Fibroblast of lung (primary cell): ENCODE measurements around the gene EIF4G2. TPM values are rescaled to one million over a fixed set of nuclear protein-coding genes. Genes with fewer than 3 reads are reported as not detected.

Experiments used
- DNase-seq, 2 donors: peaks; one replicate each; pipeline versions ENCODE4 v3.0.0 to v3.0.0-alpha.2; 2010; ENCODE audit warnings: low read depth in 2 of 2
- H2AFZ ChIP-seq: 2 replicates; pipeline ENCODE4 v1.5.1; 2012; ENCODE audit warnings: low read length, control low read depth, inconsistent platforms
- H3K27ac ChIP-seq: 2 replicates; pipeline ENCODE4 v1.5.1; 2011; ENCODE audit warnings: low read length, control low read depth; ENCODE audit not compliant: insufficient read depth
- H3K27me3 ChIP-seq: 2 replicates; pipeline ENCODE4 v1.5.1; 2011; ENCODE audit warnings: mild to moderate bottlenecking, low read length; ENCODE audit not compliant: control insufficient read depth, insufficient read depth
- H3K36me3 ChIP-seq: 2 replicates; pipeline ENCODE4 v1.5.1; 2011; ENCODE audit warnings: low read length; ENCODE audit not compliant: control insufficient read depth, insufficient read depth
- H3K4me1 ChIP-seq: 2 replicates; pipeline ENCODE4 v1.5.1; 2011; ENCODE audit warnings: low read length; ENCODE audit not compliant: control insufficient read depth, insufficient read depth; ENCODE audit errors: extremely low read depth
- H3K4me2 ChIP-seq: 2 replicates; pipeline ENCODE4 v1.5.1; 2011; ENCODE audit warnings: low read length, control low read depth; ENCODE audit not compliant: insufficient read depth; ENCODE audit errors: extremely low read depth
- H3K4me3 ChIP-seq, 4 experiments: fragments of 200-600 bp in 1 of 4; sonication (generic) in 1 of 4; replicated peaks in 1 of 4; 2 replicates each; pipeline ENCODE4 v1.5.1; 2011 to 2016; ENCODE audit warnings: low read length in 4 of 4, low read depth in 3 of 4, mild to moderate bottlenecking in 3 of 4, control low read depth in 2 of 4, inconsistent platforms in 1 of 4, mixed read lengths in 1 of 4; ENCODE audit not compliant: insufficient read depth in 1 of 4; ENCODE audit errors: control extremely low read depth in 1 of 4
- H3K79me2 ChIP-seq: 2 replicates; pipeline ENCODE4 v1.5.1; 2012; ENCODE audit warnings: mild to moderate bottlenecking, low read length, inconsistent platforms; ENCODE audit not compliant: control insufficient read depth, insufficient read depth
- H3K9ac ChIP-seq: 2 replicates; pipeline ENCODE4 v1.5.1; 2011; ENCODE audit warnings: mild to moderate bottlenecking, low read length, control low read depth; ENCODE audit not compliant: insufficient read depth
- H3K9me3 ChIP-seq: 2 replicates; pipeline ENCODE4 v1.5.1; 2012; ENCODE audit warnings: low read depth, low read length; ENCODE audit not compliant: control insufficient read depth, insufficient read depth
- H4K20me1 ChIP-seq: 2 replicates; pipeline ENCODE4 v1.5.1; 2011; ENCODE audit warnings: low read length; ENCODE audit not compliant: control insufficient read depth, insufficient read depth; ENCODE audit errors: extremely low read depth
- EZH2 ChIP-seq: IDR thresholded peaks from 2 replicates; pipeline ENCODE4 v1.5.1; 2012; ENCODE audit warnings: low read length, control low read depth, mild to moderate bottlenecking; ENCODE audit errors: missing control alignments
- polyA plus RNA-seq, 2 donors: library from polyadenylated mRNA; depleted of rRNA in 1 of 2; stranded (reverse) in 1 of 2; unstranded in 1 of 2; fragments of >200 nt; gene quantifications; 2 replicates each; pipeline ENCODE4 v1.2.1, GENCODE V29; 2011 to 2012; ENCODE audit warnings: missing spikeins in 1 of 2
- total RNA-seq: library from RNA; depleted of rRNA; stranded (reverse); fragments of >200 nt; gene quantifications from 2 replicates; pipeline ENCODE4 v1.2.1, GENCODE V29; 2014
- TF ChIP-seq, protein P1 (sequence below), 2 donors: IDR thresholded peaks in 1 of 2; conservative IDR thresholded peaks in 1 of 2; 1 replicate in 1 of 2; 2 replicates in 1 of 2; pipeline ENCODE4 v1.5.1; 2011 to 2012; ENCODE audit warnings: low read length in 2 of 2, control low read depth in 1 of 2, inconsistent platforms in 1 of 2, low read depth in 1 of 2, mild to moderate bottlenecking in 1 of 2

Gene EIF4G2
- total and polyA plus RNA-seq, 2 donors (not counting 1 experiment from before 2014, with no cell fraction given), result 964 to 1,178 TPM

DNA sequence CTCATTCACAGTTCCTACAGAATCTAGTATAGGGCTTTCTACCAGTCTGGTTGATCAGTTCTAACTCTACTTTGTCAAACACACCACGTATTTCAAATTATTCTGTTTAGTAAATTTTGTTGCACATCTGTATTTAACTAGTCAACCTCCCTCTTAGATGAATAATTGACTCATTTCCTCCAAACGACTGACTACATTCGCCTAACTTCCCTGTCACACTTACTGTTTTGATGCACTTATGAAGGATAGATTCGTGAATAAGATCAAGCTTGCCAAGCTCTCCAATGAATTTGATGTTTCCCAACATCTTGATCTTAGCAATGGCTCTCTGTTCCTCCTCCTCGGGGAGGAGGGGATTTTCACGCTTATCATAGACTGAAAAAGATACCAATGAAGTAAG, 5.0 kb downstream of the EIF4G2 start:
- H2AFZ ChIP-seq, result no peak overlapping the region
- no peak for TF ChIP-seq EZH2
- TF ChIP-seq, protein P1, sequence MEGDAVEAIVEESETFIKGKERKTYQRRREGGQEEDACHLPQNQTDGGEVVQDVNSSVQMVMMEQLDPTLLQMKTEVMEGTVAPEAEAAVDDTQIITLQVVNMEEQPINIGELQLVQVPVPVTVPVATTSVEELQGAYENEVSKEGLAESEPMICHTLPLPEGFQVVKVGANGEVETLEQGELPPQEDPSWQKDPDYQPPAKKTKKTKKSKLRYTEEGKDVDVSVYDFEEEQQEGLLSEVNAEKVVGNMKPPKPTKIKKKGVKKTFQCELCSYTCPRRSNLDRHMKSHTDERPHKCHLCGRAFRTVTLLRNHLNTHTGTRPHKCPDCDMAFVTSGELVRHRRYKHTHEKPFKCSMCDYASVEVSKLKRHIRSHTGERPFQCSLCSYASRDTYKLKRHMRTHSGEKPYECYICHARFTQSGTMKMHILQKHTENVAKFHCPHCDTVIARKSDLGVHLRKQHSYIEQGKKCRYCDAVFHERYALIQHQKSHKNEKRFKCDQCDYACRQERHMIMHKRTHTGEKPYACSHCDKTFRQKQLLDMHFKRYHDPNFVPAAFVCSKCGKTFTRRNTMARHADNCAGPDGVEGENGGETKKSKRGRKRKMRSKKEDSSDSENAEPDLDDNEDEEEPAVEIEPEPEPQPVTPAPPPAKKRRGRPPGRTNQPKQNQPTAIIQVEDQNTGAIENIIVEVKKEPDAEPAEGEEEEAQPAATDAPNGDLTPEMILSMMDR (conservative IDR thresholded peaks at IDR 0.05 in 1 of 2, IDR thresholded peaks at IDR 0.05 in 1 of 2; ENCODE audit: low read depth in 1 of 2, low read length in 2 of 2), result no peak
- no peak overlapping the region for H3K4me2 ChIP-seq
- H3K4me1 ChIP-seq, result peaks cover 9% of the 10 kb centered on the region
- peaks cover 3% of the 10 kb centered on the region for H4K20me1 ChIP-seq
- no peak overlapping the region for H3K4me3 ChIP-seq
- H3K27me3 ChIP-seq, result no peaks in the 10 kb centered on the region
- no peak for DNase-seq
- H3K36me3 ChIP-seq, result peaks cover 20% of the 10 kb centered on the region
- peaks cover 53% of the 10 kb centered on the region for H3K79me2 ChIP-seq
- no peaks in the 10 kb centered on the region for H3K9me3 ChIP-seq
- H3K27ac ChIP-seq, result no peak overlapping the region
- no peak overlapping the region for H3K9ac ChIP-seq

DNA sequence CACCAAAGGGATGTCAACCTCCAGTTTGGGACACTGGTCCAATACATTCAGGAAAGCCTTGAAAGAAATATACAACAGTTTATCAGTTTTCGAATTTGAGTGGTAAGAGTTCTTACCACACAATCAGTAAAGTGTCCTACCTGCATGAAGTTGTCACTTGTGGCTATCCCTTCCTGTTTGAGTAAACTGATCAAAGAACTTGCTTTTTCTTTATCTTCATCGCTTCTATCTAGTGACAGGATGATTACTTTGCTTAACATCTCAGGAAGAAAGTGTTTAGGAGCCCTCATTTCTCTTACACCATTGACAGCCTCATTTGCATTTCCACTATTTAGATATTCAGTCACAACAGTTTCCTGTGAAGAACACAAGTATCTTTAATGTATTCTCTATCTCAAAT, 8.4 kb downstream of the EIF4G2 start:
- Histone ChIP-seq H3K36me3 (peaks cover 24% of the 10 kb centered on the region), H2AFZ (no peak overlapping the region), H4K20me1 (peaks cover 3% of the 10 kb centered on the region), H3K4me1 (peaks cover 1% of the 10 kb centered on the region), H3K4me2 (no peak overlapping the region), H3K27ac (no peak overlapping the region), H3K9ac (no peak overlapping the region), H3K27me3 (no peaks in the 10 kb centered on the region), H3K9me3 (no peaks in the 10 kb centered on the region), H3K79me2 (peaks cover 24% of the 10 kb centered on the region), H3K4me3 (no peak overlapping the region)
- TF ChIP-seq, protein P1 (conservative IDR thresholded peaks at IDR 0.05 in 1 of 2, IDR thresholded peaks at IDR 0.05 in 1 of 2; ENCODE audit: low read depth in 1 of 2, low read length in 2 of 2), result no peak
- TF ChIP-seq EZH2, result no peak
- no peak for DNase-seq

DNA sequence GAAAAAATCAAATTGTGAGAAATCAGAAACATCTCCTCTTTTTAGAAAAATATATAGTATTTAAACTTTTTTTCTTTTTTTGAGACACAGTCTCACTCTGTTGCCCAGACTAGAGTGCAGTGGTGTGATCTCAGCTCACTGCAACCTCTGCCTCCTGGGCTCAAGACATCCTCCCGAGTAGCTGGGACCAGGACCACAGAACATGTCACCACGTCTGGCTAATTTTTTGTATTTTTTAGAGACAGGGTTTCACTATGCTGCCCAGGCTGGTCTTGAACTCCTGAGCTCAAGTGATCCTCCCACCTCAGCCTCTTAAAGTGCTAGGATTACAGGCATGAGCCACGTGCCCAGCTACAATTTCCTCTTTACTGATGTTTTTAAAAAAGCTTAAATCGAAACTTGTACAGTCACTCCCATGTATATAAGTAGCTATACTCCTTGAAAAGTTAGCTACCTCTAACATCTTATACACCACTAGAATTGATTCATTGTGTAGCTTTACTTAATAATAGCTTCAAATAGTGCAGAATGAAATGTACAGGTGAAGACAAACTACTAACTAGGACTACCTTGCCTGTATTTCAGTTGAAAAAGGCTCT, 10.3 kb downstream of the EIF4G2 start:
- peaks cover 15% of the 10 kb centered on the region for H3K36me3 ChIP-seq
- H3K4me1 ChIP-seq, result no peaks in the 10 kb centered on the region
- H3K27me3 ChIP-seq, result no peaks in the 10 kb centered on the region
- no peaks in the 10 kb centered on the region for H4K20me1 ChIP-seq
- no peak overlapping the region for H3K27ac ChIP-seq
- no peak overlapping the region for H3K9ac ChIP-seq
- no peak overlapping the region for H2AFZ ChIP-seq
- DNase-seq, result no peak
- H3K9me3 ChIP-seq, result no peaks in the 10 kb centered on the region
- no peak overlapping the region for H3K4me2 ChIP-seq
- no peak for TF ChIP-seq EZH2
- TF ChIP-seq, protein P1 (conservative IDR thresholded peaks at IDR 0.05 in 1 of 2, IDR thresholded peaks at IDR 0.05 in 1 of 2; ENCODE audit: low read depth in 1 of 2, low read length in 2 of 2), result no peak
- no peak overlapping the region for H3K4me3 ChIP-seq
- H3K79me2 ChIP-seq, result peaks cover 6% of the 10 kb centered on the region
